Colonic mucosa (tissue), 4 donors: ENCODE data around the gene POP7. TPM values are rescaled to one million over a fixed set of nuclear protein-coding genes. Genes with fewer than 3 reads are reported as not detected.
"Not testable (repeated sequence)": the region's sequence is repeated elsewhere in the genome, so short reads cannot be mapped to it uniquely, and the experiment has no call there.

Source experiments
- DNase-seq: peaks from one replicate; pipeline ENCODE4 v3.0.0-alpha.2; 2020
- H3K27ac ChIP-seq: fragments of 200-600 bp; one replicate; pipeline ENCODE4 v1.8.0; 2021
- H3K27me3 ChIP-seq: fragments of 200-600 bp; one replicate; pipeline ENCODE4 v1.8.0; 2021
- H3K36me3 ChIP-seq: fragments of 200-600 bp; one replicate; pipeline ENCODE4 v1.8.0; 2021
- H3K4me1 ChIP-seq: fragments of 200-600 bp; one replicate; pipeline ENCODE4 v1.8.0; 2021; ENCODE audit warnings: mild to moderate bottlenecking
- H3K4me3 ChIP-seq: fragments of 200-600 bp; one replicate; pipeline ENCODE4 v1.8.0; 2021
- H3K9ac ChIP-seq, 2 donors: one replicate each; pipeline ENCODE4 v1.7.0; 2013; ENCODE audit warnings: control low read depth in 2 of 2, low read depth in 2 of 2, low read length in 2 of 2
- H3K9me3 ChIP-seq: fragments of 200-600 bp; one replicate; pipeline ENCODE4 v1.8.0; 2021
- CTCF ChIP-seq: fragments of 200-600 bp; IDR thresholded peaks from one replicate; pipeline ENCODE4 v1.8.0; 2022; ENCODE audit warnings: antibody characterized with exemption, mild to moderate bottlenecking
- intact Hi-C: fragments of 100-400 bp; cut with DNase I; formaldehyde crosslinking; loops from one replicate; pipeline ENCODE4 v1.14.1; 2022
- total RNA-seq, 2 donors: library from RNA; stranded (reverse); fragmentation: NEBNext Ultra II Directional in 1 of 2; extraction: Animal tissue kit (Norgen Biotek cat#: 25700) in 1 of 2; gene quantifications; one replicate each; pipeline ENCODE4 v1.2.1, GENCODE V29; 2021
- donor health status: healthy.
- donor health status: DM: no; HTN: no; CAD: no.
- donor health status: DM: no; HTN: no; CAD: no.

The POP7 gene
- total RNA-seq, 2 donors from 2014 or later: 28.8 to 43.4 TPM

- intact Hi-C loops: no loop called here
- TF ChIP-seq CTCF: no peak
- Histone ChIP-seq H3K36me3 (no peaks in the 10 kb centered on the region), H3K9me3 (no peaks in the 10 kb centered on the region), H3K27ac (no peak overlapping the region), H3K27me3 (no peaks in the 10 kb centered on the region), H3K4me3 (no peak overlapping the region), H3K9ac (no peak overlapping the region), H3K4me1 (peaks cover 10% of the 10 kb centered on the region)
- no peak for DNase-seq
These were observed 5.4 kb downstream of the POP7 start for GRCh38 chr7:100711369-100711768.

- DNase-seq: no peak
- intact Hi-C loops: no loop called here
- Histone ChIP-seq H3K4me1 (no peaks in the 10 kb centered on the region), H3K4me3 (no peak overlapping the region), H3K9me3 (no peaks in the 10 kb centered on the region), H3K9ac (no peak overlapping the region), H3K36me3 (no peaks in the 10 kb centered on the region), H3K27me3 (no peaks in the 10 kb centered on the region), H3K27ac (no peak overlapping the region)
- no peak for TF ChIP-seq CTCF
These were observed 8.8 kb downstream of the POP7 start for GRCh38 chr7:100714725-100715124.

GRCh38 chr7:100717073-100717472, 11.2 kb downstream of the POP7 start:
- intact Hi-C loops, H3K4me1 ChIP-seq, H3K9ac ChIP-seq, H3K36me3 ChIP-seq, H3K9me3 ChIP-seq, DNase-seq, H3K27ac ChIP-seq, H3K4me3 ChIP-seq: not testable (repeated sequence)
- H3K27me3 ChIP-seq: peaks cover 19% of the 10 kb centered on the region

GRCh38 chr7:100719523-100720278, 13.8 kb downstream of the POP7 start:
- no peak for DNase-seq

GRCh38 chr7:100720279-100720670, 14.4 kb downstream of the POP7 start, which contains the start of gene EPO:
Gene EPO, plus strand, starts transcription at chr7:100720468. Its CDS starts 513 bp downstream, at chr7:100720981.
- no peaks in the 10 kb centered on the region for H3K36me3 ChIP-seq
- DNase-seq: no peak
- H3K4me3 ChIP-seq: no peak within 1 kb of the TSS
- no peaks in the 10 kb centered on the region for H3K4me1 ChIP-seq
- intact Hi-C loops: no loop called here
- no peak for TF ChIP-seq CTCF
- H3K27ac ChIP-seq: no peak within 1 kb of the TSS
- no peaks in the 10 kb centered on the region for H3K9me3 ChIP-seq
- H3K9ac ChIP-seq: no peak within 1 kb of the TSS
- H3K27me3 ChIP-seq: peaks cover 23% of the 10 kb centered on the region

More at GRCh38 chr7:100719523-100720278, 13.8 kb downstream of the POP7 start:
- Histone ChIP-seq H3K9me3 (no peaks in the 10 kb centered on the region), H3K27ac (no peak overlapping the region), H3K9ac (no peak overlapping the region), H3K4me1 (no peaks in the 10 kb centered on the region), H3K27me3 (peaks cover 23% of the 10 kb centered on the region), H3K4me3 (no peak overlapping the region), H3K36me3 (no peaks in the 10 kb centered on the region)
- intact Hi-C loops: no loop called here
- no peak for TF ChIP-seq CTCF
